Kidney (tissue), 22 donors: Measurements from ENCODE around the gene BTK. TPM values are rescaled to one million over a fixed set of nuclear protein-coding genes. Genes with fewer than 3 reads are reported as not detected.

ENCODE experiments used
- DNase-seq, 5 donors: peaks; one replicate each; pipeline ENCODE4 v3.0.0-alpha.2; 2013 to 2020
- FAIRE-seq: peaks from 2 replicates; lab custom pipeline; 2012; peaks lifted over from hg19 to GRCh38; lab: Jason Lieb, UNC
- H3K27ac ChIP-seq, 2 donors: one replicate each; pipeline ENCODE4 v1.7.0; 2013; ENCODE audit warnings: low read depth in 2 of 2, low read length in 2 of 2, inconsistent platforms in 1 of 2
- H3K27me3 ChIP-seq: one replicate; pipeline ENCODE4 v1.7.1; 2013; ENCODE audit warnings: low read length, inconsistent platforms; ENCODE audit not compliant: control insufficient read depth, insufficient read depth
- H3K36me3 ChIP-seq, 3 donors: one replicate each; pipeline versions ENCODE4 v1.7.0 to v1.7.1; 2013; ENCODE audit warnings: low read length in 3 of 3, control low read depth in 1 of 3, inconsistent platforms in 1 of 3; ENCODE audit not compliant: insufficient read depth in 3 of 3, control insufficient read depth in 2 of 3
- H3K4me1 ChIP-seq, 3 donors: one replicate each; pipeline versions ENCODE4 v1.7.0 to v1.7.1; 2013; ENCODE audit warnings: low read length in 3 of 3, inconsistent platforms in 1 of 3, low read depth in 1 of 3; ENCODE audit not compliant: control insufficient read depth in 2 of 3, insufficient read depth in 2 of 3
- H3K4me3 ChIP-seq, 3 donors: one replicate each; pipeline versions ENCODE4 v1.7.0 to v1.8.1; 2013; ENCODE audit warnings: low read length in 3 of 3, control low read depth in 1 of 3, inconsistent platforms in 1 of 3
- H3K9ac ChIP-seq, 3 donors: one replicate each; pipeline versions ENCODE4 v1.7.0 to v1.7.1; 2013; ENCODE audit warnings: low read length in 3 of 3, control low read depth in 1 of 3, inconsistent platforms in 1 of 3
- H3K9me3 ChIP-seq, 3 donors: one replicate each; pipeline versions ENCODE4 v1.7.0 to v1.7.1; 2013; ENCODE audit warnings: low read length in 3 of 3, control low read depth in 1 of 3, inconsistent platforms in 1 of 3; ENCODE audit not compliant: control insufficient read depth in 2 of 3, insufficient read depth in 1 of 3
- intact Hi-C: fragments of 100-400 bp; cut with DNase I; formaldehyde crosslinking; loops from one replicate; pipeline ENCODE4 v1.11.1; 2022
- long read RNA-seq, 10 donors: library from polyadenylated mRNA in 1 of 10; unstranded in 1 of 10; transcript quantifications; one replicate each; pipeline ENCODE4 v2.0.0 and lab custom pipeline, GENCODE V29; 2021 to 2026
- polyA plus RNA-seq: library from polyadenylated mRNA; stranded (reverse); fragments of 350-450 nt; fragmentation: Illumina TruSeq; extraction: RNeasy Lipid Tissue Mini Kit (QIAGEN cat#74804); gene quantifications from one replicate; pipeline ENCODE4 v1.2.3, GENCODE V29; 2014; ENCODE audit warnings: low read depth, low replicate concordance; ENCODE audit not compliant: insufficient read depth
- total RNA-seq: library from RNA; stranded (reverse); fragmentation: NEBNext Ultra II Directional; extraction: Animal tissue kit (Norgen Biotek cat#: 25700); gene quantifications from one replicate; pipeline ENCODE4 v1.2.1, GENCODE V29; 2021
- TF ChIP-seq, protein P1 (sequence below): IDR thresholded peaks from 3 replicates; pipeline ENCODE4 v1.5.1; 2012; ENCODE audit warnings: mild to moderate bottlenecking, moderate library complexity, borderline replicate concordance; ENCODE audit not compliant: insufficient read depth; ENCODE audit errors: extremely low read depth
- donor health status: control.
- donor health status: control.
- donor health status: control.
- donor health status: control.
- donor health status: control.
- donor health status: DM: yes; HTN: yes; CAD: no.
- donor health status: Normal renal cell carcinoma (clear cell type).

BTK gene
- 13.9 TPM for total RNA-seq
- polyA plus RNA-seq: 0.77 TPM
- long read RNA-seq, donor 1, partial matches to known transcripts: 54 of 125 reads
- long read RNA-seq, donor 1, other reads (novel, unspliced or antisense): 71 of 125 reads
- long read RNA-seq, donor 2: 0 reads
- long read RNA-seq, donor 3, partial matches to known transcripts: 47 of 226 reads
- long read RNA-seq, donor 3, other reads (novel, unspliced or antisense): 178 of 226 reads
- long read RNA-seq, donor 4: 0 reads
- long read RNA-seq, donor 5: 0 reads
- long read RNA-seq, donor 6: 0 reads
- long read RNA-seq, donor 7, partial matches to known transcripts: 5 of 6 reads
- long read RNA-seq, donor 7, other reads (novel, unspliced or antisense): 1 of 6 reads
- long read RNA-seq, donor 8: 0 reads
- long read RNA-seq, donor 9: 0 reads
- long read RNA-seq, donor 10, partial matches to known transcripts: 18 of 88 reads
- long read RNA-seq, donor 10, other reads (novel, unspliced or antisense): 70 of 88 reads

DNA sequence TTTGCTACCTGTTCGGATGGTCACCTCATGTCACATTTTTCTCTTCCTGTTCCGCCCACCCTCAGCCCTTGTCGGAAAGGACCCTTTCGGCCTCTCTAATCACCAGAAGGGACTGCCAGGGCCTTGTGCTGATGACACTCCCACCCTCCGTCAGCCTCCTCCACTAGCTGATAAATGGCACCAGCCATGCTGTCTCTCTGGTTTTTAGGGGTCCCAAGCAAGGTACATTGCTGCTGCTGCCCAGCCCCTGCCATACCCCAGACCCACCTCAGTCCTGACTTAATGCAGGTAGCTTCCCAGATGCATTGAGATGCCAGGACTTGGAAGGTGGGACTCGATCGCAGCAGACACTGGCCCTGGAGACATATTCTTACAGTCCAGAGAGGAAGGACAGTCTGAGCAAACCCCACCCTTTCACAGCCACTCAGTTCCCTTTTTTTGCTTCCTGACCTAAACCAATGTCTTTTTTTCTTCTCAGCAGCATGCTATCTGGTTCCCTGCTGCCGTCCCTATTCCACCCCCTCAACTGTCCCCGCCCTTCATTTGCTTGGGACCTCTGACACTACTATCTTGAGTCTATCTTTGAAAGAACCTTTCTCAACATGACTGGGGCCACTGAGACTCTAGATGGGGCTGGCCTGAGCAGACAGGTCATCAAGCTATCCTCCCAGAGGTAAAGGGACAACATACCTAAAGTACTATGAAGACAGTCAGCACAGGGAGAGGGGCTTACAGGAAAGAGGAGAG, at the start of gene BTK:
TSS of gene BTK (minus strand) at position 397 of the 747 bp plus-strand sequence. CDS start 10,907 bp downstream, outside the sequence.
- Histone ChIP-seq H3K27ac (no peak within 1 kb of the TSS), H3K36me3 (no peaks in the 10 kb centered on the region), H3K27me3 (no peaks in the 10 kb centered on the region), H3K9me3 (no peaks in the 10 kb centered on the region), H3K4me1 (peaks cover 0 to 2% (median 0%) of the 10 kb centered on the region in 3 donors), H3K4me3 (no peak within 1 kb of the TSS), H3K9ac (no peak within 1 kb of the TSS)
- FAIRE-seq (no peak), DNase-seq (no peak)
- intact Hi-C loops: no loop called here
- TF ChIP-seq, protein P1, sequence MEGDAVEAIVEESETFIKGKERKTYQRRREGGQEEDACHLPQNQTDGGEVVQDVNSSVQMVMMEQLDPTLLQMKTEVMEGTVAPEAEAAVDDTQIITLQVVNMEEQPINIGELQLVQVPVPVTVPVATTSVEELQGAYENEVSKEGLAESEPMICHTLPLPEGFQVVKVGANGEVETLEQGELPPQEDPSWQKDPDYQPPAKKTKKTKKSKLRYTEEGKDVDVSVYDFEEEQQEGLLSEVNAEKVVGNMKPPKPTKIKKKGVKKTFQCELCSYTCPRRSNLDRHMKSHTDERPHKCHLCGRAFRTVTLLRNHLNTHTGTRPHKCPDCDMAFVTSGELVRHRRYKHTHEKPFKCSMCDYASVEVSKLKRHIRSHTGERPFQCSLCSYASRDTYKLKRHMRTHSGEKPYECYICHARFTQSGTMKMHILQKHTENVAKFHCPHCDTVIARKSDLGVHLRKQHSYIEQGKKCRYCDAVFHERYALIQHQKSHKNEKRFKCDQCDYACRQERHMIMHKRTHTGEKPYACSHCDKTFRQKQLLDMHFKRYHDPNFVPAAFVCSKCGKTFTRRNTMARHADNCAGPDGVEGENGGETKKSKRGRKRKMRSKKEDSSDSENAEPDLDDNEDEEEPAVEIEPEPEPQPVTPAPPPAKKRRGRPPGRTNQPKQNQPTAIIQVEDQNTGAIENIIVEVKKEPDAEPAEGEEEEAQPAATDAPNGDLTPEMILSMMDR: no peak

DNA sequence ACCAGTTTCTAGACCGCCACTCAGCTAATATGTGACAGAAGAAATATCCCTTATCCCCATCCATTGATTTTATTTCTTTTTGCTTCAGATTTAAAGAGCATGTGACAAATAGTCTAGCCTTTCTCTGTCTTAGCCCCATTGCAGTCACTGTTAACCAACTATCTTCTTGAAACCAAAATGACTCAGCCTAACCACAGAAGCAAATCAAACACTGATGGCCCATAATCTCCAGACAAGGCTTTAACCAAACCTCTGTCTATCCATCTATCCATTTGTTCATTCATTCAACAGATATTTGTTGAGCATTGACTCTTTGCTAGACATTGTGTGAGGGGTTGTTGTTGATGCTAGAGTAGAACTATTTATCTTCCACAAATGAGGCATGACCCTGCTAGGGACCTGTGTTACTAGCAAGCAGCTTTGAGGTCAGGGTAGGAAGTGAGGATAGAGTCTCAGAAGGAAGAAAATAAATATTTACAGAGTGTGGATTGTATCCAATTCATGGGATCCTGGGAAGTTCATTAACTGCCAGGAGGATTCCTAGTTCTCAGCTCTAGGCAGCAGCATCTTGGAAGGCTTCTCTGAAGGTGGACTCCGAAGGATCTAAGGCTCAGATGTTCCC, 44.6 kb upstream of the BTK start:
- Histone ChIP-seq H3K36me3 (peaks cover 0 to 2% (median 0%) of the 10 kb centered on the region in 3 donors), H3K27ac (no peak overlapping the region), H3K4me1 (no peaks in the 10 kb centered on the region), H3K9ac (no peak overlapping the region), H3K4me3 (no peak overlapping the region), H3K9me3 (peaks cover 0 to 2% (median 0%) of the 10 kb centered on the region in 3 donors), H3K27me3 (no peaks in the 10 kb centered on the region)
- intact Hi-C loops: no loop called here
- TF ChIP-seq, protein P1: no peak
- DNase-seq: no peak
- no peak for FAIRE-seq

DNA sequence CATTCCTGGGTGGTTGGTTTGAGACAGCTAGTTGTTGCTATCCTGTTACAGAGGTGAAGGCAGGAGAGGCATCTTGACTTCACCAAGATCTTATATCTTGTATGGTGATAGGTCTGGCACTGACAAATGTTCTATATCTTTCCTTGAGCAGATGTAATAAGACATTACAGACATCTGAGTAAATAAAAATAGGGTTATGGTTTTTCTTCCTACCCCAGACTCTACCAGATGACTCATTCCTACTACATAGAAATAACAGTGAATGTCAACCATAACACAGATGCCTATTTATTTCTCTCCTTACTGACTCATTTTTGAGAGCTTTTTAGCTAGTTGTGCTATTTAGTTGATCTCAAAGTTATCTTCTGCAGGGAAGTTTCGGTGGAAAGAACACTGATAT, 43.9 kb upstream of the BTK start:
- no peak overlapping the region for H3K9ac ChIP-seq
- FAIRE-seq: no peak
- no peaks in the 10 kb centered on the region for H3K4me1 ChIP-seq
- TF ChIP-seq, protein P1: no peak
- H3K4me3 ChIP-seq: no peak overlapping the region
- H3K9me3 ChIP-seq: peaks cover 0 to 2% (median 0%) of the 10 kb centered on the region in 3 donors
- no peak overlapping the region for H3K27ac ChIP-seq
- no peaks in the 10 kb centered on the region for H3K27me3 ChIP-seq
- intact Hi-C loops: no loop called here
- H3K36me3 ChIP-seq: peaks cover 0 to 2% (median 0%) of the 10 kb centered on the region in 3 donors
- no peak for DNase-seq
